Erythroblast (primary cell): ENCODE measurements around the gene AGPAT4.

ENCODE experiments used
- GATA1 ChIP-seq: IDR thresholded peaks from 2 replicates; pipeline ENCODE4 v1.6.1; 2011; ENCODE audit warnings: low read depth, mild to moderate bottlenecking, control low read depth, low read length, moderate library complexity
- POLR2A ChIP-seq: IDR thresholded peaks from 2 replicates; pipeline ENCODE4 v1.6.1; 2011; ENCODE audit warnings: mild to moderate bottlenecking, low read length

GRCh38 chr6:161152527-161152862, 121.4 kb downstream of the AGPAT4 start:
- TF ChIP-seq POLR2A (no peak), GATA1 (no peak)
